SH-SY5Y (cell line): ENCODE data around the gene NHP2.

Experiments used
- GATA2 ChIP-seq: IDR thresholded peaks from 2 replicates; pipeline ENCODE4 v1.6.1; 2011; ENCODE audit warnings: mild to moderate bottlenecking, low read depth, low read length
- GATA3 ChIP-seq: IDR thresholded peaks from 2 replicates; pipeline ENCODE4 v1.6.1; 2011; ENCODE audit warnings: low read depth, mild to moderate bottlenecking, low read length, moderate library complexity

GRCh38 chr5:178110511-178110910 lies 43.2 kb downstream of the NHP2 start:
- no peak for TF ChIP-seq GATA2
- TF ChIP-seq GATA3 = no peak
